Loucy (cell line): ENCODE measurements around the gene FGF2.

Experiments
- H2AFZ ChIP-seq: fragments of 200-600 bp; sonication (generic); 2 replicates; pipeline ENCODE4 v1.6.0; 2016; ENCODE audit warnings: antibody characterized with exemption, mild to moderate bottlenecking, low read length, moderate library complexity
- H3F3A ChIP-seq: fragments of 200-600 bp; 2 replicates; pipeline ENCODE4 v1.6.0; 2016; ENCODE audit warnings: antibody characterized with exemption, low read depth, mild to moderate bottlenecking
- H3K27me3 ChIP-seq: fragments of 200-600 bp; sonication (generic); 2 replicates; pipeline ENCODE4 v1.6.1; 2014; ENCODE audit warnings: low read length, mild to moderate bottlenecking; ENCODE audit not compliant: insufficient read depth, poor library complexity, severe bottlenecking
- H3K36me3 ChIP-seq: fragments of 200-600 bp; sonication (generic); 2 replicates; pipeline ENCODE4 v1.6.1; 2016; ENCODE audit warnings: low read length; ENCODE audit not compliant: insufficient read depth
- H3K4me1 ChIP-seq: fragments of 200-600 bp; sonication (generic); 2 replicates; pipeline ENCODE4 v1.5.1; 2014; ENCODE audit warnings: low read length, mild to moderate bottlenecking; ENCODE audit not compliant: insufficient read depth, poor library complexity, severe bottlenecking
- H3K4me2 ChIP-seq: fragments of 200-600 bp; sonication (generic); 2 replicates; pipeline ENCODE4 v1.6.0; 2014; ENCODE audit warnings: antibody characterized with exemption, low read length, low read depth, mild to moderate bottlenecking; ENCODE audit not compliant: poor library complexity, severe bottlenecking
- H3K4me3 ChIP-seq: fragments of 200-600 bp; sonication (generic); 2 replicates; pipeline ENCODE4 v1.5.1; 2014; ENCODE audit warnings: low read length, mild to moderate bottlenecking, mixed read lengths; ENCODE audit not compliant: poor library complexity, severe bottlenecking
- H3K79me2 ChIP-seq: fragments of 200-600 bp; sonication (generic); 2 replicates; pipeline ENCODE4 v1.6.1; 2014; ENCODE audit warnings: low read length; ENCODE audit not compliant: insufficient read depth
- H3K9ac ChIP-seq: fragments of 200-600 bp; sonication (generic); 2 replicates; pipeline ENCODE4 v1.6.0; 2014; ENCODE audit warnings: mild to moderate bottlenecking, low read depth, low read length, moderate library complexity; ENCODE audit not compliant: poor library complexity, severe bottlenecking
- H3K9me2 ChIP-seq: fragments of 200-600 bp; sonication (generic); replicated peaks from 2 replicates; pipeline ENCODE4 v1.6.1; 2016; ENCODE audit warnings: low read depth, low read length, mixed read lengths
- H3K9me3 ChIP-seq: fragments of 200-600 bp; sonication (generic); 2 replicates; pipeline ENCODE4 v1.6.1; 2014; ENCODE audit warnings: mild to moderate bottlenecking, antibody characterized with exemption, low read length, low read depth; ENCODE audit not compliant: insufficient read depth
- H4K20me1 ChIP-seq: fragments of 200-600 bp; sonication (generic); 2 replicates; pipeline ENCODE4 v1.6.0; 2014; ENCODE audit warnings: antibody characterized with exemption, low read length, mild to moderate bottlenecking; ENCODE audit not compliant: insufficient read depth, poor library complexity, severe bottlenecking
- CTCF ChIP-seq: fragments of 200-600 bp; sonication (generic); conservative IDR thresholded peaks from 2 replicates; pipeline ENCODE4 v1.5.1; 2014; ENCODE audit warnings: mild to moderate bottlenecking, antibody characterized with exemption, low read length
- EZH2phosphoT487 ChIP-seq: fragments of 200-600 bp; IDR thresholded peaks from 2 replicates; pipeline ENCODE4 v1.6.1; 2018; ENCODE audit warnings: antibody characterized with exemption, mild to moderate bottlenecking, moderate library complexity, borderline replicate concordance

FGF2 gene

GRCh38 chr4:122836941-122837340 is 10.3 kb downstream of the FGF2 start:
- H3F3A ChIP-seq = no peaks in the 10 kb centered on the region
- no peak overlapping the region for H2AFZ ChIP-seq
- no peaks in the 10 kb centered on the region for H3K79me2 ChIP-seq
- no peak overlapping the region for H3K9ac ChIP-seq
- H3K4me1 ChIP-seq = no peaks in the 10 kb centered on the region
- no peaks in the 10 kb centered on the region for H3K9me3 ChIP-seq
- no peaks in the 10 kb centered on the region for H3K27me3 ChIP-seq
- H3K4me3 ChIP-seq = no peak overlapping the region
- no peak for TF ChIP-seq CTCF
- TF ChIP-seq EZH2phosphoT487 = no peak
- H3K4me2 ChIP-seq = no peak overlapping the region
- no peaks in the 10 kb centered on the region for H4K20me1 ChIP-seq
- H3K9me2 ChIP-seq = no peaks in the 10 kb centered on the region
- no peaks in the 10 kb centered on the region for H3K36me3 ChIP-seq

DNA sequence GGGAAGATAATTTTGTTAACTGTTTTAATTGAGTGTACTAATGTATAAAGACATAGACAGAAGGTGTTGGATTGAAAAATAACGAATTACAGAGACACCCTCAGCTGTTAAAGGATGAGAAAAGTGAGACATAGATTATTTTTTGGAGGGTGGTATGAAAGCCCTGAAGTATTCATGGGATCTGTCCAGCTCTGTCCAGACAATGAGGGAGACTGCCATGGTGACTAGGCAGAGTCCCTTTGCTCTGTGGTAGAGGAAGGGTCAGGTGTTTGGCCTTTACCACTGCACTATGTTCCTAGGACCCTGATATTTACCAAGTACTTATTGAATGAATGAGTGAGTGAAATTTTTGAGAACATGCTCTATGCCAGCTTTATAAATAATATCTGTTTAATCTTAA is 11.4 kb downstream of the FGF2 start:
- Histone ChIP-seq H3K9me2 (no peaks in the 10 kb centered on the region), H3K79me2 (no peaks in the 10 kb centered on the region), H3K4me1 (no peaks in the 10 kb centered on the region), H4K20me1 (no peaks in the 10 kb centered on the region), H3K9me3 (no peaks in the 10 kb centered on the region), H3K36me3 (no peaks in the 10 kb centered on the region), H3F3A (no peaks in the 10 kb centered on the region), H3K9ac (no peak overlapping the region), H2AFZ (no peak overlapping the region), H3K27me3 (no peaks in the 10 kb centered on the region), H3K4me3 (no peak overlapping the region), H3K4me2 (no peak overlapping the region)
- no peak for TF ChIP-seq CTCF
- TF ChIP-seq EZH2phosphoT487 = no peak

GRCh38 chr4:122842392-122842791 is 15.8 kb downstream of the FGF2 start:
- TF ChIP-seq EZH2phosphoT487 (no peak), CTCF (no peak)
- Histone ChIP-seq H3K9ac (no peak overlapping the region), H2AFZ (no peak overlapping the region), H3F3A (no peaks in the 10 kb centered on the region), H3K27me3 (no peaks in the 10 kb centered on the region), H3K9me2 (no peaks in the 10 kb centered on the region), H3K79me2 (no peaks in the 10 kb centered on the region), H4K20me1 (no peaks in the 10 kb centered on the region), H3K4me2 (no peak overlapping the region), H3K4me3 (no peak overlapping the region), H3K4me1 (no peaks in the 10 kb centered on the region), H3K36me3 (no peaks in the 10 kb centered on the region), H3K9me3 (no peaks in the 10 kb centered on the region)
